ENCODE results near the gene CYB561D2. TPM values are rescaled to one million over a fixed set of nuclear protein-coding genes. Genes with fewer than 3 reads are reported as not detected.
A peak's percentile ranks its signal among the peaks of the same experiment; 100 is the strongest.

CYB561D2 gene
- total and polyA plus RNA-seq, 2 of the 13 experiments (the other 11 are each of a cell fraction or from before 2014, with no cell fraction given) = 11.1 to 17.2 TPM

DNA sequence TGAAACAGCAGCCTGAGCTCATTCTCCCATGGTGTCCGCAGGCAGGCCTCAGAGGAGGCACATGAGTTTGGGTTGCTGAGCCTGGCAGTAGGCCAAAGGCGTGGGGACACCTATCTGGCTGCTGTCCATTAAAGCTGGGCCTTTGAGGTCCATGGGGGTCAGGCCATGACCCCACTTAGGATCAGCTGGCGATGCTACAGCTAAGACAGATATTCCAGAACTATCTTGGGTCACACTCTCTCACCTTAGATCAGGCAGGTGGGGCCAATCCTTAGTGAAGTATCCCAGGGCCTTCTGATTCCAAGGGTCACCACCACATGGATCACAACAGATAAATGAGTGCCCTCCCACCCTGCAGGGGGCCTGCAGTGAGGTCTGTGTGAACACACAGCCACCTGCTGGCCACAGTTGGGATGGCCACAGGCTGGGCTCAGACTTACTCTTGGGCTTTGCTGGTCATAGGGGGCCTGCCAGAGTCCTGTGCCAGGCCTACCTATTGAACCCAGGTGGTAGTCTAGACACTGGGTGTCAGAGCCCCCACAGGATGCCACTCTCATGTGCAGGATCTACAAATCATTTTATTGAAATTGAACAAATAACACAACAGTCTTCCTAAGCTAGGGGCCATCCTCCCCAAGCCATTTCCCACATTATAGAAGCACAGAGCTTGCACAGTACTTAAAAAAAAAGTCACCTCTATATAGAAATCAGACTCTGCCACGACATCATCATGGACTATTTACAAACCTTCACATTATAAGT lies 26.1 kb upstream of the CYB561D2 start (continued):
- TF ChIP-seq, protein P1, sequence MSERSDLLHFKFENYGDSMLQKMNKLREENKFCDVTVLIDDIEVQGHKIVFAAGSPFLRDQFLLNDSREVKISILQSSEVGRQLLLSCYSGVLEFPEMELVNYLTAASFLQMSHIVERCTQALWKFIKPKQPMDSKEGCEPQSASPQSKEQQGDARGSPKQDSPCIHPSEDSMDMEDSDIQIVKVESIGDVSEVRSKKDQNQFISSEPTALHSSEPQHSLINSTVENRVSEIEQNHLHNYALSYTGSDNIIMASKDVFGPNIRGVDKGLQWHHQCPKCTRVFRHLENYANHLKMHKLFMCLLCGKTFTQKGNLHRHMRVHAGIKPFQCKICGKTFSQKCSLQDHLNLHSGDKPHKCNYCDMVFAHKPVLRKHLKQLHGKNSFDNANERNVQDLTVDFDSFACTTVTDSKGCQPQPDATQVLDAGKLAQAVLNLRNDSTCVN (CRISPR knock-in tag; IDR thresholded peaks at IDR 0.05; ENCODE audit: borderline replicate concordance) = no peak
- TF ChIP-seq ZNF547 (CRISPR knock-in tag; IDR thresholded peaks at IDR 0.05) = no peak
- TF ChIP-seq SP1 (IDR thresholded peaks at IDR 0.05) = no peak
- TF ChIP-seq SP1 (CRISPR knock-in tag; IDR thresholded peaks at IDR 0.05) = peak; percentile 40; the same call in 1 of the 2 replicates
- TF ChIP-seq KDM3A (CRISPR knock-in tag; IDR thresholded peaks at IDR 0.05; ENCODE audit: low read depth) = peak; percentile 76; the same call in 1 of the 2 replicates
- no peak for TF ChIP-seq TCF7 (IDR thresholded peaks at IDR 0.05; ENCODE audit: low read depth)
- peak; percentile 61; the same call in 1 of the 2 replicates for TF ChIP-seq NR2C2 (CRISPR knock-in tag; IDR thresholded peaks at IDR 0.05; ENCODE audit: borderline replicate concordance)
- no peak for TF ChIP-seq PRPF4 (IDR thresholded peaks at IDR 0.05; ENCODE audit: low read depth, low read length, poor library complexity, severe bottlenecking)
- TF ChIP-seq USF2 (IDR thresholded peaks at IDR 0.05; ENCODE audit: low read depth, low read length) = no peak
- TF ChIP-seq USF2 (CRISPR knock-in tag; IDR thresholded peaks at IDR 0.05; ENCODE audit: borderline replicate concordance) = no peak
- TF ChIP-seq MTF2 (CRISPR knock-in tag; IDR thresholded peaks at IDR 0.05; ENCODE audit: borderline replicate concordance) = no peak
- TF ChIP-seq ZNF780A (CRISPR knock-in tag; IDR thresholded peaks at IDR 0.05) = no peak
- TF ChIP-seq HMGXB4 (CRISPR knock-in tag; IDR thresholded peaks at IDR 0.05; ENCODE audit: borderline replicate concordance in 1 of 2, low read depth in 1 of 2) = peak; percentile 29 to 65; a peak in 3 of 4 replicates
- peak; percentile 57; the same call in 1 of the 2 replicates for TF ChIP-seq ESRRA (CRISPR knock-in tag; IDR thresholded peaks at IDR 0.05; ENCODE audit: low read depth)
- no peak for TF ChIP-seq U2AF2 (IDR thresholded peaks at IDR 0.05; ENCODE audit: low read depth, low read length)
- no peak for TF ChIP-seq AHR (CRISPR knock-in tag; IDR thresholded peaks at IDR 0.05)
- TF ChIP-seq, protein P2, sequence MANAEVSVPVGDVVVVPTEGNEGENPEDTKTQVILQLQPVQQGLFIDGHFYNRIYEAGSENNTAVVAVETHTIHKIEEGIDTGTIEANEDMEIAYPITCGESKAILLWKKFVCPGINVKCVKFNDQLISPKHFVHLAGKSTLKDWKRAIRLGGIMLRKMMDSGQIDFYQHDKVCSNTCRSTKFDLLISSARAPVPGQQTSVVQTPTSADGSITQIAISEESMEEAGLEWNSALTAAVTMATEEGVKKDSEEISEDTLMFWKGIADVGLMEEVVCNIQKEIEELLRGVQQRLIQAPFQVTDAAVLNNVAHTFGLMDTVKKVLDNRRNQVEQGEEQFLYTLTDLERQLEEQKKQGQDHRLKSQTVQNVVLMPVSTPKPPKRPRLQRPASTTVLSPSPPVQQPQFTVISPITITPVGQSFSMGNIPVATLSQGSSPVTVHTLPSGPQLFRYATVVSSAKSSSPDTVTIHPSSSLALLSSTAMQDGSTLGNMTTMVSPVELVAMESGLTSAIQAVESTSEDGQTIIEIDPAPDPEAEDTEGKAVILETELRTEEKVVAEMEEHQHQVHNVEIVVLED (CRISPR knock-in tag; IDR thresholded peaks at IDR 0.05; ENCODE audit: borderline replicate concordance) = peak; percentile 28; the same call in 1 of the 2 replicates
- peak; percentile 60; the same call in 1 of the 2 replicates for TF ChIP-seq ZNF143 (CRISPR knock-in tag; IDR thresholded peaks at IDR 0.05)
- TF ChIP-seq MXD1 (CRISPR knock-in tag; IDR thresholded peaks at IDR 0.05) = no peak
